Mesendoderm (in vitro differentiated cells): ENCODE measurements around the gene COLEC12.

Experiments
- DNase-seq: peaks from one replicate; pipeline ENCODE4 v3.0.0; 2013
- H2AK5ac ChIP-seq: 2 replicates; pipeline ENCODE4 v1.6.1; 2013; ENCODE audit warnings: low read length, inconsistent platforms
- H2BK120ac ChIP-seq: 2 replicates; pipeline ENCODE4 v1.6.1; 2013; ENCODE audit warnings: low read depth, mild to moderate bottlenecking, low read length, moderate library complexity, mixed read lengths
- H2BK15ac ChIP-seq: replicated peaks from 2 replicates; pipeline ENCODE4 v1.6.1; 2013; ENCODE audit warnings: low read depth, mild to moderate bottlenecking, moderate library complexity
- H2BK5ac ChIP-seq: 2 replicates; pipeline ENCODE4 v1.6.1; 2013; ENCODE audit warnings: low read length, inconsistent platforms
- H3K18ac ChIP-seq: 2 replicates; pipeline ENCODE4 v1.6.1; 2013; ENCODE audit warnings: mild to moderate bottlenecking, low read length, mixed read lengths
- H3K23ac ChIP-seq: one replicate; pipeline ENCODE4 v1.6.1; 2013; ENCODE audit warnings: low read length
- H3K27ac ChIP-seq: 2 replicates; pipeline ENCODE4 v1.5.1; 2013; ENCODE audit warnings: low read depth, mild to moderate bottlenecking, inconsistent platforms, low read length, moderate library complexity
- H3K27me3 ChIP-seq: 2 replicates; pipeline ENCODE4 v1.6.1; 2013; ENCODE audit warnings: low read length, control low read depth, mild to moderate bottlenecking, inconsistent platforms; ENCODE audit not compliant: insufficient read depth, poor library complexity
- H3K36me3 ChIP-seq: 2 replicates; pipeline ENCODE4 v1.6.1; 2013; ENCODE audit warnings: low read length, inconsistent platforms; ENCODE audit not compliant: control insufficient read depth, insufficient read depth
- H3K4ac ChIP-seq: one replicate; pipeline ENCODE4 v1.6.1; 2013; ENCODE audit warnings: low read depth, mild to moderate bottlenecking, low read length, moderate library complexity
- H3K4me1 ChIP-seq: 2 replicates; pipeline ENCODE4 v1.6.1; 2013; ENCODE audit warnings: low read depth, low read length, inconsistent platforms; ENCODE audit not compliant: control insufficient read depth
- H3K4me2 ChIP-seq: 2 replicates; pipeline ENCODE4 v1.6.1; 2013; ENCODE audit warnings: low read length
- H3K4me3 ChIP-seq: 2 replicates; pipeline ENCODE4 v1.5.1; 2013; ENCODE audit warnings: mild to moderate bottlenecking, low read length
- H3K56ac ChIP-seq: one replicate; pipeline ENCODE4 v1.6.1; 2013; ENCODE audit warnings: low read length
- H3K79me1 ChIP-seq: 2 replicates; pipeline ENCODE4 v1.6.1; 2013; ENCODE audit warnings: low read length, inconsistent platforms
- H3K79me2 ChIP-seq: 2 replicates; pipeline ENCODE4 v1.6.1; 2013; ENCODE audit warnings: mild to moderate bottlenecking, low read length; ENCODE audit not compliant: control insufficient read depth, insufficient read depth
- H3K9ac ChIP-seq: 2 replicates; pipeline ENCODE4 v1.6.1; 2013; ENCODE audit warnings: low read length, inconsistent platforms
- H4K5ac ChIP-seq: one replicate; pipeline ENCODE4 v1.6.1; 2013; ENCODE audit warnings: low read length
- H4K8ac ChIP-seq: one replicate; pipeline ENCODE4 v1.6.1; 2013; ENCODE audit warnings: low read depth, mild to moderate bottlenecking, control low read depth, low read length, moderate library complexity
- WGBS: extraction: QIAGEN DNeasy Blood & Tissue Kit; methylation state at CpG from one replicate; pipeline ENCODE4 v1.1.7; 2013; ENCODE audit warnings: low lambda C conversion rate, missing lambda C conversion rate; ENCODE audit not compliant: insufficient coverage; ENCODE audit errors: extremely low coverage; 5-methylcytosine and 5-hydroxymethylcytosine counted together

COLEC12 gene

GRCh38 chr18:354003-354402 lies 146.5 kb downstream of the COLEC12 start:
- no peak overlapping the region for H3K27ac ChIP-seq
- WGBS: no CpG with 5 or more reads among the region's 4 CpGs

DNA sequence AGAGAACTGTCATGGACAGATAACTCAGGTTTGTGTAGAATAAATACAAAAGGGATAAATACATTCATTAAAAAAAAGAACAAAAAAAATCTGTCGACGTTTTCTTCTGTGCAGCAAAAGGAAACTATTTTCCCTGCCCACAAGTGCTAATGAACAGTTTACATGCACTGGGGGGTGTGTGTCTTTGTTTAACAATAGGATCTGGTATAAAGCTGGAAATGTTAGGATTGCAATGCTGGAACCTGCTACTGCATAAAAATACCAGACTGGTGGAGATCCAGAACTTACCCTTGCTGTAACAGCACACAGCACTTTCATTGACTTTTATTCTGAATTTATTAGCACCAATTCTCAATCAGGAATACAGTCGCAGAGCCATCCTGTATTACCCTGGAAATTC lies 148.1 kb downstream of the COLEC12 start:
- Histone ChIP-seq H4K5ac (no peak overlapping the region), H2BK120ac (no peak overlapping the region), H3K4me2 (no peak overlapping the region), H3K27ac (no peak overlapping the region), H3K18ac (no peak overlapping the region), H3K4me3 (no peak overlapping the region), H2BK5ac (no peak overlapping the region), H4K8ac (no peak overlapping the region), H3K36me3 (no peaks in the 10 kb centered on the region), H3K79me1 (no peaks in the 10 kb centered on the region), H3K4ac (no peak overlapping the region), H3K79me2 (no peaks in the 10 kb centered on the region), H3K23ac (no peak overlapping the region), H3K4me1 (no peaks in the 10 kb centered on the region), H2AK5ac (no peak overlapping the region), H3K56ac (no peak overlapping the region), H2BK15ac (no peak overlapping the region), H3K9ac (no peak overlapping the region), H3K27me3 (no peaks in the 10 kb centered on the region)
- WGBS: no CpG with 5 or more reads among the region's 3 CpGs
- DNase-seq: no peak

More at GRCh38 chr18:354003-354402, 146.5 kb downstream of the COLEC12 start:
- no peak overlapping the region for H3K4ac ChIP-seq
- H3K18ac ChIP-seq: no peak overlapping the region
- no peaks in the 10 kb centered on the region for H3K4me1 ChIP-seq
- no peak overlapping the region for H3K56ac ChIP-seq
- H4K8ac ChIP-seq: no peak overlapping the region
- no peak overlapping the region for H2BK5ac ChIP-seq
- no peak overlapping the region for H2AK5ac ChIP-seq
- H4K5ac ChIP-seq: no peak overlapping the region
- H3K9ac ChIP-seq: no peak overlapping the region
- H3K4me2 ChIP-seq: no peak overlapping the region
- H3K79me2 ChIP-seq: no peaks in the 10 kb centered on the region
- no peak overlapping the region for H2BK15ac ChIP-seq
- no peaks in the 10 kb centered on the region for H3K36me3 ChIP-seq
- H3K4me3 ChIP-seq: no peak overlapping the region
- H3K27me3 ChIP-seq: no peaks in the 10 kb centered on the region
- no peak overlapping the region for H3K23ac ChIP-seq
- H3K79me1 ChIP-seq: no peaks in the 10 kb centered on the region
- H2BK120ac ChIP-seq: no peak overlapping the region
- DNase-seq: no peak

- Histone ChIP-seq H3K36me3 (peaks cover 3% of the 10 kb centered on the region), H4K8ac (no peak overlapping the region), H3K18ac (no peak overlapping the region), H3K79me1 (no peaks in the 10 kb centered on the region), H3K4ac (no peak overlapping the region), H3K4me1 (no peaks in the 10 kb centered on the region), H3K27ac (no peak overlapping the region), H3K56ac (no peak overlapping the region), H3K4me2 (no peak overlapping the region), H3K23ac (no peak overlapping the region), H2BK15ac (no peak overlapping the region), H3K27me3 (no peaks in the 10 kb centered on the region), H3K4me3 (no peak overlapping the region), H2BK5ac (no peak overlapping the region), H2BK120ac (no peak overlapping the region), H2AK5ac (no peak overlapping the region), H4K5ac (no peak overlapping the region), H3K9ac (no peak overlapping the region), H3K79me2 (no peaks in the 10 kb centered on the region)
- whole genome bisulfite sequencing: no CpG with 5 or more reads among the region's 6 CpGs
- DNase-seq: no peak
Observed at GRCh38 chr18:350953-351572, 149.4 kb downstream of the COLEC12 start.

DNA sequence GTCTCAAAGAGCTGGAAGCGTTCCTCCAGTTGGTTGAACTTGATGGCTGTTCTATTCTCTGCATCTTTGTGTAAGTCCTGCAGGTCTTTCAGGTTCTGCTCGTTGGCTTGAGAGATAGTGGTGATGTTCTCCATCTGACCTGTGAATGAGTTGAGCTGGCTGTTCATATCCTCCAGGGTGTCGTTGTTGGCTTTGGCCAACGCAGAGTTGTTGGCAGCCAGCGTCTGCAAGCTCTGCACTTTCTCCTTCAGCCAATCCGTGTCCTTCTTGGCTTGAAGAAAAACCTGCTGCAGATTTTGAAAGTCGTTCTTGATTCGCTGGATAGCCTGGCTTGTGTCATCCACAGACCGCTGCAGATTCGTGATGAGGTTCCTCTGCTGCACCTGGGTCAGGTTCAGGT lies 153.9 kb downstream of the COLEC12 start:
- Histone ChIP-seq H4K5ac (no peak overlapping the region), H3K36me3 (peaks cover 3% of the 10 kb centered on the region), H2BK15ac (no peak overlapping the region), H2AK5ac (no peak overlapping the region), H4K8ac (no peak overlapping the region), H2BK120ac (no peak overlapping the region), H3K27ac (no peak overlapping the region), H2BK5ac (no peak overlapping the region), H3K18ac (no peak overlapping the region), H3K79me2 (no peaks in the 10 kb centered on the region), H3K4ac (no peak overlapping the region), H3K4me3 (no peak overlapping the region), H3K27me3 (no peaks in the 10 kb centered on the region), H3K23ac (no peak overlapping the region), H3K56ac (no peak overlapping the region), H3K79me1 (no peaks in the 10 kb centered on the region), H3K9ac (no peak overlapping the region), H3K4me1 (no peaks in the 10 kb centered on the region), H3K4me2 (no peak overlapping the region)
- no peak for DNase-seq
- no CpG with 5 or more reads among the region's 10 CpGs for WGBS

GRCh38 chr18:341102-341501 lies 159.4 kb downstream of the COLEC12 start:
- H2AK5ac ChIP-seq: no peak overlapping the region
- WGBS: no CpG with 5 or more reads among the region's 3 CpGs
- no peak overlapping the region for H4K5ac ChIP-seq
- no peak overlapping the region for H3K23ac ChIP-seq
- H3K4ac ChIP-seq: no peak overlapping the region
- H3K4me2 ChIP-seq: no peak overlapping the region
- no peaks in the 10 kb centered on the region for H3K79me2 ChIP-seq
- no peak overlapping the region for H3K9ac ChIP-seq
- H2BK120ac ChIP-seq: no peak overlapping the region
- no peak overlapping the region for H3K18ac ChIP-seq
- H2BK15ac ChIP-seq: no peak overlapping the region
- H3K27me3 ChIP-seq: no peaks in the 10 kb centered on the region
- no peaks in the 10 kb centered on the region for H3K36me3 ChIP-seq
- no peak overlapping the region for H2BK5ac ChIP-seq
- H3K27ac ChIP-seq: no peak overlapping the region
- H4K8ac ChIP-seq: no peak overlapping the region
- no peak overlapping the region for H3K4me3 ChIP-seq
- no peaks in the 10 kb centered on the region for H3K4me1 ChIP-seq
- H3K56ac ChIP-seq: no peak overlapping the region
- H3K79me1 ChIP-seq: no peaks in the 10 kb centered on the region
- no peak for DNase-seq

DNA sequence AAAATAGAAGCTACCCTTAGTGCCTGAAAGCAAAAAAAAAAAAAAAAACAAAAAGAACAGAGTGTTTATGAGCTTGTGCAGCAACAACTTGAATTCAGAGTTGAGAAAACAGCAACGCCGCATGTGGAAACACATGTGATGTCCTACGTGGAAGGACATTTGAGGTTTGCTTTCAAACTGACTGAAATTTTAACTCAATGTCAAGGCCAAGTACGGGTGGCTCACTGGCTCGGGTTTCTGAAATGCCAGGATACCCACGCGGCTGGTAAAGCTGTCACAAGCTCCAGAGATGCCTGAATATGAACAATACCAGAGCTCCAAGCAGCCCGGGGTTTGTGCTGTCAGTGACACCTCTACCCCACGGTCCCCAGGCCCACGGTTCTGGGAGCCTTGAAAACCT lies 160.5 kb downstream of the COLEC12 start:
- Histone ChIP-seq H3K9ac (no peak overlapping the region), H4K8ac (no peak overlapping the region), H3K56ac (no peak overlapping the region), H3K4me2 (no peak overlapping the region), H3K27ac (no peak overlapping the region), H3K79me2 (no peaks in the 10 kb centered on the region), H3K4me3 (no peak overlapping the region), H3K79me1 (no peaks in the 10 kb centered on the region), H4K5ac (no peak overlapping the region), H3K36me3 (no peaks in the 10 kb centered on the region), H3K4ac (no peak overlapping the region), H2BK15ac (no peak overlapping the region), H2BK120ac (no peak overlapping the region), H3K18ac (no peak overlapping the region), H3K27me3 (no peaks in the 10 kb centered on the region), H3K4me1 (no peaks in the 10 kb centered on the region), H2BK5ac (no peak overlapping the region), H3K23ac (no peak overlapping the region), H2AK5ac (no peak overlapping the region)
- WGBS: no CpG with 5 or more reads among the region's 10 CpGs
- DNase-seq: no peak
